MG63 (cell line): ENCODE measurements around the gene CLEC16A. TPM values are rescaled to one million over a fixed set of nuclear protein-coding genes. Genes with fewer than 3 reads are reported as not detected.

ENCODE experiments used
- DNase-seq: peaks from one replicate; pipeline ENCODE4 v3.0.0-alpha.2; 2020
- H3K27me3 ChIP-seq: fragments of 250-450 bp; sonication (Bioruptor Pico); 2 replicates; pipeline ENCODE4 v1.5.1; 2020; ENCODE audit warnings: mild to moderate bottlenecking, moderate library complexity
- H3K36me3 ChIP-seq: fragments of 250-450 bp; sonication (Bioruptor Pico); 2 replicates; pipeline ENCODE4 v1.5.1; 2020; ENCODE audit warnings: mild to moderate bottlenecking, moderate library complexity
- H3K4me3 ChIP-seq: fragments of 250-450 bp; sonication (Bioruptor Pico); 2 replicates; pipeline ENCODE4 v1.5.1; 2020; ENCODE audit warnings: mild to moderate bottlenecking, moderate library complexity
- H3K9me3 ChIP-seq: fragments of 250-450 bp; sonication (Bioruptor Pico); 2 replicates; pipeline ENCODE4 v1.5.1; 2020; ENCODE audit warnings: mild to moderate bottlenecking, moderate library complexity
- total RNA-seq: library from RNA; depleted of rRNA; stranded (reverse); fragments of >200 nt; shearing (Covaris generic); gene quantifications from 2 replicates; pipeline ENCODE4 v1.2.3, GENCODE V29; 2014; ENCODE audit warnings: low replicate concordance

Gene CLEC16A
- total RNA-seq, 1 experiment from 2014 or later = 11.5 TPM

DNA sequence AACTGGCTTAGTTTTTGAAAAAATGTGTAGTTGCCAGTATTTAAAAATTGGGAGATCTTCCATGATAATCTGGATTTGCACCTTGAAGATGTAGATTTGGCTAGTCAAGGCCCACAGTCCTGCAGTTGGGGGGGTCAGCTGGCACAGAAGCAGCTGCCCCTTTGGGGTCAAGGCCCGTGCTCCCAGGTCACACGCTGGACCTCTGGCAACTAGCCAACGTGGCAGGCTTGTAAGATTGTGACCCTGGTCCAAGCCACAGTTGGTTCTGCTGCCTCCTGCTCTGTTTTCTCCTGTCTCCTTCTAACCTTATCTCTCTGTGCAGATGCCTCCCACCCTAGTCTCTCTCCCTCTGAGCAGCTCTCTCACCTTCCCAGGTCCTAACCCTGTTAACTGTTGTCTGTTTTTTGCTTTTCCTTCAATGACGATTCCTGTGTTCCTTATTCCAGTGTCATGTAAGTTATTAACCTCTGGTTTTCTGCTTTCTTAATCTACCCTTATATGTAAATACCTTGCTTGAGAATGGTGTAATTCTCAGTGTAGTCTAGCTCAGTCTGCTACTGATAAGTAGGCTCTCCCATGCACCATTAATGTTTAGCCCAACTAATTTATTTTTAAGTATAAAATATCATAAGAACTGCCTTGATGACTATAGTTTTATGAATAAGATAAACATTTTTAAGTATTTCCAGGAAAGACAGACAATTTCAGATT lies 27.9 kb downstream of the CLEC16A start:
- Histone ChIP-seq H3K27me3 (no peaks in the 10 kb centered on the region), H3K9me3 (no peaks in the 10 kb centered on the region), H3K36me3 (peaks cover 29% of the 10 kb centered on the region), H3K4me3 (no peak overlapping the region)
- DNase-seq = no peak

- peaks cover 34% of the 10 kb centered on the region for H3K36me3 ChIP-seq
- H3K4me3 ChIP-seq = no peak overlapping the region
- no peaks in the 10 kb centered on the region for H3K27me3 ChIP-seq
- no peaks in the 10 kb centered on the region for H3K9me3 ChIP-seq
- no peak for DNase-seq
Measured at GRCh38 chr16:10972819-10973464, 28.6 kb downstream of the CLEC16A start.

DNA sequence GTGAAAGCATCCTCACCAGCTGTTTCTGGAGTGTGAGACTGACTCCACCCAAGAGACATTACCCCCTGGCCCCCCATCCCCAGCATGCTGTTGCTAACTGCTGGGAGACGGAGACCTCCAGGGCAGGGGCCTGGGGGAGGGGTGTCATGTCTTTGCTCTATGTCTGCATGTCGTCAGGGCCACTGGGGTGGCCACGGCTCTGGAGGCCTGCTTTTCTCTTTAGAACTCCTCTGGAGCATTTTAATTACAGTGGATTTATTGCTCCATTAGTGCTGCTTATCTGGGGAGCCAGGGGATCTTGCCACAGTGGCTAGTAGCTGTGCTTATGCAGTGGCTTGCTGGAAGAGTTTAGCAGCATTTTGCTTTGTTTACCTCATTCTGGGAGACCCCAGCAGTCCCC lies 32.3 kb downstream of the CLEC16A start:
- peaks cover 37% of the 10 kb centered on the region for H3K36me3 ChIP-seq

DNA sequence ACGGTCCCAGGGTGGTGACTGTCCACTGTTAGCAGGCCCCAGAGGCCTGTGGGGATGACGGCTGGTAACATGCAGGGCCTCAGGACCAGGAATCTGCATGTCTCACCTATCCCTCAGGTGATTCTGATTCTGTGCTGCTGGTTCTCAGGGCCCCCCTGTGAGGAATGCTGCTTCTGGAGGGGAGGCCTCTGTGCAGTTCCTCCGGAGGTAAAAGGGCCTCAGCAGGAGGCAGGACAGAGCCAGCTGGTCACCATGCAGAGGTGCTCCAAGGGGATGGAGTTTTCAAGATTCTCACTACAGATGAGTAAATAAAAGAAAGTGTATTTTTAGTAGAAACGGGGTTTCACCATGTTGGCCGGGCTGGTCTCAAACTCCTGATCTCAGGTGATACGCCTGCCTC lies 33.8 kb downstream of the CLEC16A start:
- DNase-seq = no peak
- peaks cover 35% of the 10 kb centered on the region for H3K36me3 ChIP-seq
- no peaks in the 10 kb centered on the region for H3K27me3 ChIP-seq
- no peak overlapping the region for H3K4me3 ChIP-seq
- no peaks in the 10 kb centered on the region for H3K9me3 ChIP-seq

More for the DNA sequence above, 32.3 kb downstream of the CLEC16A start:
- Histone ChIP-seq H3K27me3 (no peaks in the 10 kb centered on the region), H3K4me3 (no peak overlapping the region), H3K9me3 (no peaks in the 10 kb centered on the region)
- no peak for DNase-seq

- no peaks in the 10 kb centered on the region for H3K27me3 ChIP-seq
- no peak for DNase-seq
- H3K4me3 ChIP-seq = no peak overlapping the region
- peaks cover 32% of the 10 kb centered on the region for H3K36me3 ChIP-seq
- no peaks in the 10 kb centered on the region for H3K9me3 ChIP-seq
Measured at GRCh38 chr16:10978871-10979446, 34.6 kb downstream of the CLEC16A start.

DNA sequence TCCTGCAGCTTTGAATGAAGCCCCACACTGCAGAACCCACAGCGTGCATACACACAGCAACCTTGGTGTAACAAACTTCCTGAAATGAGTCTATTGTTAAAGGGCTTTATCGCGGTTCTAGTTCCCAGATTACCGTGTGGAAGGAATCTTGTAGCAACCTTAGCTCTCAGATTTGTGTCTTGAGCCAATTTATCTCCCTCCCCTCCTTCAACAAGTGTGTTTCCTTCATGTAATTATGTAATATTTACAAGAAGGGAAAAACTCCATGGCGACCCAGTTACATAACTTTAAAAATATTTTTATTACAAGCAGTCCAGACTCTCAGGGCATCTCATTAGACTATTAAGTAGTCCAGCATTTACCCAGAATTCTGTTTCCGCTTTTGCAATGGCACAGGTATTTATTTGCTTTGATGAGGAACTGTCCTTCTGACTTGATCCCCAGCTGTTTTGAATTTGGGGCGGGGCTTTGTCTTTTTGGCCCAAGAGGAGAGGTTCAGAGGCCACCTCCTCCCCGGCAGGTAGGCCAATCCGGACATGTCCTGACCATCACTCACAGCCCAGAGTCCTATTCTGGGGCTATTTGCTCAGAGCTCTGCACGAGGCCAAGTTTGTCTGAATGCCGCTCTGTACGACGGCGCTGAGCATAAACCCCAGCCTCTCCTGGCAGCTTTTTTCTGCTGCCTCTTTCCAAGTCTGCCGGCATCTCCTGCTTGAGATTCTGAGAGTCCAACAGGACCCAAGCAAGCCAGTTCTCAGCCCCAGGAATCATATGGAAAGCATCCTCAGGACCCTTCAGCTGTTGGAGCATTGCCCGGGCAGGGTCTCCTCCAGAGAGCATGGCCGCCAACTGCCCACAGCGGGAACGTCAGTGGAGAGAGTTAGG lies 35.6 kb downstream of the CLEC16A start:
- Histone ChIP-seq H3K9me3 (no peaks in the 10 kb centered on the region), H3K36me3 (peaks cover 29% of the 10 kb centered on the region), H3K27me3 (no peaks in the 10 kb centered on the region), H3K4me3 (no peak overlapping the region)
- DNase-seq = no peak

DNA sequence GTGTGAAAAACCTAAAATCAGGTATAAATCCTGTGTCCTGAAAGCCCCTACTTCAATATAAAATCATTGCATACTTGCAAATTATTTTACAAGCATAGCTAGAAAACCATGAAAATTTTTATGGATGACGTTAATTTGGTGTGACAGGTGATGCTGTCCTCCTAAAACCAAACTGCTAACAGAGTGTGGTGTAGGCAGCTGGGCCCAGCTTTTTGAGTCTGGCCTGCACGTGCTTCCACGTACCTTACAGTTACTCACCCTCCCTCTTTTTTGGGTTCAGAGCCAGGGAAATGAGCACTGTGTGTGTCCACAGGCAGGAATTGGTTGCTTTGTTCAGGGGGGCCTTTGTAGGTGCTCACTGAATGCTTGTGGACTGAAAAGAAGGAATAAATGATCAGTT lies 36.4 kb downstream of the CLEC16A start:
- no peak for DNase-seq
- Histone ChIP-seq H3K9me3 (no peaks in the 10 kb centered on the region), H3K36me3 (peaks cover 29% of the 10 kb centered on the region), H3K4me3 (no peak overlapping the region), H3K27me3 (no peaks in the 10 kb centered on the region)

- Histone ChIP-seq H3K36me3 (peaks cover 28% of the 10 kb centered on the region), H3K27me3 (no peaks in the 10 kb centered on the region), H3K9me3 (no peaks in the 10 kb centered on the region), H3K4me3 (no peak overlapping the region)
- DNase-seq = peak; percentile 43
Measured at GRCh38 chr16:10981697-10982216, 37.4 kb downstream of the CLEC16A start.

DNA sequence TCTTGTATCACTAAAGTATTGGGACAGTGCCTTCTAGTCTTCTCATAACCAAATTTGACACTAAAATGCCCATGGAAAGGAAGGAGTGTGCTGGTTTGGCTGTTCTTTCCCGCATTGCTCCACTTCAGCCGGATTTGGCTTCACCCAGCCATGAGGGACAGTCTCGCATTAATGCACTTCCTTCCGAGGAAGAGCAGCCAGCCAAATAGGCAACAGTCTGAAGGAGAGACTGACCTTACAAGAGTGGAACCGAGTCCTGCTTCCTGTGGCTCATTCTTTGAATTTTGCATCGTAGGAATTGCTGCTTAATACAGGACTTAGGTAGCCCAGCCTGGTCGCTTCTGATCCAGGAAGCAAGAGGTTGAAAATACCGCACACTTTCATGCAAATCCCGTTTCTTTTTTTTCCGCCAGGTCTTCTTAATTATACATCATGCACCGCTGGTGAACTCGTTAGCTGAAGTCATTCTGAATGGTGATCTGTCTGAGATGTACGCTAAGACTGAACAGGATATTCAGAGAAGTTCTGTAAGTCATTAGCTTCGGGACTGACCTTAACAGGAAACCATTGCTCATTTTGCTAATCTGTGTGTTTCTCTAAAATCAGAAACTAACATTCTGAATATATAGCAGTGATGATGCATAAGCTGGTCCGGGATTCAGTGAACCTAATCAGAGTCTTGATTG lies 38.2 kb downstream of the CLEC16A start:
- no peak for DNase-seq
- peaks cover 21% of the 10 kb centered on the region for H3K36me3 ChIP-seq
- H3K9me3 ChIP-seq = no peaks in the 10 kb centered on the region
- H3K4me3 ChIP-seq = no peak overlapping the region
- no peaks in the 10 kb centered on the region for H3K27me3 ChIP-seq

GRCh38 chr16:10983159-10983558 lies 38.8 kb downstream of the CLEC16A start:
- no peak for DNase-seq
- Histone ChIP-seq H3K36me3 (peaks cover 22% of the 10 kb centered on the region), H3K4me3 (no peak overlapping the region), H3K9me3 (no peaks in the 10 kb centered on the region), H3K27me3 (no peaks in the 10 kb centered on the region)

DNA sequence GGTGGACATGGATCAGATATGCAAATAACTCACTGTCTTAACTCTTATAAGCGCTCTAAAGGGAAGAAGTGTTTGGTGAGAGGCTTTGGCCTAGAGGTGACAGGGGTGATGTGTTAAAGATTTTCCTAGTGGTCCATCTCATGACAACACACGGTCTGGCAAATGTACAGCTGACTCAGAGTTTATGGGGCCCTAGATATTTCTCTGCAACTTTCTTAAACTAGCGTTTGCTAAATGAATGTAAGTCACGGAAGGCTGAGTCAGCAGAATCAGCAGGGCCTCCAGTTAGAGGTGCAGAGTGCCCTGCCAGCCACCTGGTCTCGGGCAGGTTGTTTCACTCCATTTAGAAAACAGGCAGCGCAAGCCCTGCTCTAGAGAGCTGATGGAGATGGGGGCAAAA lies 40.1 kb downstream of the CLEC16A start:
- no peaks in the 10 kb centered on the region for H3K9me3 ChIP-seq
- no peaks in the 10 kb centered on the region for H3K27me3 ChIP-seq
- peak; percentile 74 for DNase-seq
- no peak overlapping the region for H3K4me3 ChIP-seq
- peaks cover 18% of the 10 kb centered on the region for H3K36me3 ChIP-seq

DNA sequence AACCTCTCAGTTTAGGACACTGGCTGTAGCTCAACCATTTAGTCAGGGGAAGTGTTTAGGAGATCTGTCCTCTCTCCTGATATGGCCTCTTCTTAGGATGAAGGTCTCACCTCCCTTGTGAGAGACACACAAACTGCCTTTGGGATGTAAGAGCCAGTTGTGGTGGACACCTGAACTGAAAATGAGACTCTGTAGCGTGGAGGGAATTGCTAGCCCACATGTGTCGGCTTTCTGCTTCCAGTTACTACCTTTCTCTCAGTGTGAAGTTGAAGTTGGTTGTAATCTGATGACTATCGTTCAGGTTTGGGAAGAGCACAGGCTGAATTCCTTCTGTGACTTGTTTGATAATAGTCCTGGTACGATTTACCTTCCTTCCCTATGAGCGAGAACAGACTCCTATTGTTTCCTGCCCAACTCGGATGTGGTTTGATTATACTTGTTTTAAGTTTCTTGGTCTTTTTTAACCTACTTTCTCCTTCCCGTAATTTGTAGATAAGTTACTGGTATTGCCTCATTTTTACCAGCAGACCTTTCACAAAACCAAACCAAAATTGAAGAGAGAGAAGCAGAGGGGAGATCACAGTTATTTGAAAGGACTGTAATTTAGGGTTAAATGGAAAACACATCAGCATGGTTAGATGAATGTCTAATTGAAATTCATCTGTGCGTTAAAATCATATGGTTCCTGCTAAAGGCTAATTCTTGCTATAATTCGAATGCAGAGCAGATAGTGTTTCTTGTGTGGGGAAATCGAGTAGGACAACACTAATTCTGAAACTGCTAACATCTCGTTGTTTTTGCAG lies 43.2 kb downstream of the CLEC16A start:
- DNase-seq = no peak
- no peaks in the 10 kb centered on the region for H3K9me3 ChIP-seq
- H3K36me3 ChIP-seq = peaks cover 12% of the 10 kb centered on the region
- no peaks in the 10 kb centered on the region for H3K27me3 ChIP-seq
- no peak overlapping the region for H3K4me3 ChIP-seq

- peaks cover 7% of the 10 kb centered on the region for H3K36me3 ChIP-seq
- no peak for DNase-seq
- no peak overlapping the region for H3K4me3 ChIP-seq
- no peaks in the 10 kb centered on the region for H3K27me3 ChIP-seq
- no peaks in the 10 kb centered on the region for H3K9me3 ChIP-seq
Measured at GRCh38 chr16:10988164-10988803, 43.9 kb downstream of the CLEC16A start.

GRCh38 chr16:10988879-10989278 lies 44.5 kb downstream of the CLEC16A start:
- H3K27me3 ChIP-seq = no peaks in the 10 kb centered on the region
- no peak for DNase-seq
- H3K9me3 ChIP-seq = no peaks in the 10 kb centered on the region
- H3K4me3 ChIP-seq = no peak overlapping the region
- H3K36me3 ChIP-seq = peaks cover 8% of the 10 kb centered on the region

GRCh38 chr16:10989559-10989958 lies 45.2 kb downstream of the CLEC16A start:
- no peaks in the 10 kb centered on the region for H3K27me3 ChIP-seq
- no peak for DNase-seq
- H3K36me3 ChIP-seq = peaks cover 13% of the 10 kb centered on the region
- no peak overlapping the region for H3K4me3 ChIP-seq
- no peaks in the 10 kb centered on the region for H3K9me3 ChIP-seq
